Right atrium auricular region (tissue), 2 donors: ENCODE measurements around the gene STAMBPL1. TPM values are rescaled to one million over a fixed set of nuclear protein-coding genes. Genes with fewer than 3 reads are reported as not detected.

Source experiments
- DNase-seq: peaks from one replicate; pipeline ENCODE4 v3.0.0-alpha.2; 2019; ENCODE audit warnings: low spot score
- H3K27ac ChIP-seq, 2 donors: fragments of 200-600 bp; sonication (generic); 1 replicate in 1 of 2; 2 replicates in 1 of 2; pipeline ENCODE4 v1.5.1; 2016 to 2019
- H3K27me3 ChIP-seq, 2 donors: fragments of 200-600 bp; sonication (generic); one replicate each; pipeline versions ENCODE4 v1.5.1 to v1.6.0; 2017 to 2019
- H3K36me3 ChIP-seq: fragments of 200-600 bp; sonication (generic); one replicate; pipeline ENCODE4 v1.5.1; 2016
- H3K4me1 ChIP-seq, 2 donors: fragments of 200-600 bp; sonication (generic); one replicate each; pipeline versions ENCODE4 v1.5.1 to v1.6.0; 2017 to 2019
- H3K4me3 ChIP-seq, 2 donors: fragments of 200-600 bp; sonication (generic); 1 replicate in 1 of 2; 2 replicates in 1 of 2; pipeline ENCODE4 v1.5.1; 2017 to 2019; ENCODE audit warnings: mild to moderate bottlenecking in 1 of 2, moderate library complexity in 1 of 2
- H3K9me3 ChIP-seq, 2 donors: fragments of 200-600 bp; sonication (generic); one replicate each; pipeline ENCODE4 v1.5.1; 2019
- CTCF ChIP-seq, 2 donors: fragments of 200-600 bp; sonication (generic); IDR thresholded peaks; one replicate each; pipeline ENCODE4 v1.5.1; 2019; ENCODE audit warnings: antibody characterized with exemption in 2 of 2
- total RNA-seq, 2 donors: library from RNA; depleted of rRNA; stranded (reverse); fragments of >200 nt; gene quantifications; one replicate each; pipeline ENCODE4 v1.1.0, GENCODE V29; 2016

The STAMBPL1 gene
- total RNA-seq, 2 donors from 2014 or later = 8.8 to 13.8 TPM

GRCh38 chr10:88892222-88892967, 12.3 kb downstream of the STAMBPL1 start:
- H3K27me3 ChIP-seq = no peaks in the 10 kb centered on the region
- peak overlapping the region in 1 of 2 donors; percentile 26 for H3K27ac ChIP-seq
- peaks cover 0 to 44% of the 10 kb centered on the region in 2 donors for H3K4me1 ChIP-seq
- no peaks in the 10 kb centered on the region for H3K9me3 ChIP-seq
- no peaks in the 10 kb centered on the region for H3K36me3 ChIP-seq
- no peak overlapping the region for H3K4me3 ChIP-seq
- no peak for DNase-seq
- TF ChIP-seq CTCF (IDR thresholded peaks at IDR 0.05) = no peak

DNA sequence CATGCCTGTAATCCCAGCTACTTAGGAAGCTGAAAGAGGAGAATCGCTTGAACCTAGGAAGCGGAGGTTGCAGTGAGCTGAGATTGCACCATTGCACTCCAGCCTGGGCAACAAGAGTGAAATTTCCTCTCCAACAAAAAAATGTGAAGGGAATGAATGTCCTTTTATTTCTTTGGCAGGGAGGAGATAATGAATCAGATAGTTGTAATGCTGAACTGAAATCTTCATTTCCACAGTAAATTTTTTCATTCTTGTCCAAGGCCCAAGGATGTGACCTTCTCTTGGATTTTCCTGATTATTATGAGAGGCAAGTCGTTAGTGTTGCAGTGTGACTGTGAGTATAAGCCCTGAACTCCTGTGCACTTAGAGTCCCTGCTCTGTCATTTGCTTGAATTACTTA, 13.6 kb downstream of the STAMBPL1 start:
- Histone ChIP-seq H3K36me3 (no peaks in the 10 kb centered on the region), H3K27me3 (no peaks in the 10 kb centered on the region), H3K4me3 (no peak overlapping the region), H3K27ac (no peak overlapping the region), H3K4me1 (peaks cover 0 to 56% of the 10 kb centered on the region in 2 donors), H3K9me3 (no peaks in the 10 kb centered on the region)
- no peak for TF ChIP-seq CTCF (IDR thresholded peaks at IDR 0.05)
- DNase-seq = no peak

DNA sequence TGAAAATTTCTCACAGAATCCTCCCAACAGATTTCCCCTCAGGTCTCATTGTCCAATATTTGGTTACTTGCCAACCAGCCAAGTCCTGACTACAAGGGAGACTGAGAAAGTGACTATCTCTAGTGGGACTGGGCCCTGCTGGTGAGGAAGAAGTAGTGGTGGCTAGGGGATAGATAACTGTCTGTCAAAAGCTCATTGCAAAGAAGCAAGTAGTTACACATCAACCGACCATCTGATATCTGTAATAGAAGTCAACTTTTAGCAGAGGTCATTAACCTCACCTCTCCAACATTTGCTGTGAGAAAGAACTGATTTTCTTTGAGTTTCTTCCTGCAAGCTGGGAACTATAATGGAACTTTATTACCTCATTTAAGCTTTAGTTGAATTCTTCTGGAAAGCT, 15.2 kb downstream of the STAMBPL1 start:
- no peak for TF ChIP-seq CTCF (IDR thresholded peaks at IDR 0.05)
- Histone ChIP-seq H3K27me3 (no peaks in the 10 kb centered on the region), H3K36me3 (no peaks in the 10 kb centered on the region), H3K4me3 (no peak overlapping the region), H3K9me3 (no peaks in the 10 kb centered on the region), H3K4me1 (peaks cover 0 to 66% of the 10 kb centered on the region in 2 donors), H3K27ac (peak overlapping the region in 1 of 2 donors; percentile 1)
- DNase-seq = no peak

- DNase-seq = no peak
Measured at GRCh38 chr10:88896372-88896993, 16.4 kb downstream of the STAMBPL1 start.

More at GRCh38 chr10:88896372-88896993, 16.4 kb downstream of the STAMBPL1 start:
- Histone ChIP-seq H3K36me3 (no peaks in the 10 kb centered on the region), H3K4me3 (no peak overlapping the region), H3K4me1 (peaks cover 0 to 74% of the 10 kb centered on the region in 2 donors), H3K27ac (peak overlapping the region; percentile 73 to 86), H3K9me3 (no peaks in the 10 kb centered on the region), H3K27me3 (no peaks in the 10 kb centered on the region)
- no peak for TF ChIP-seq CTCF (IDR thresholded peaks at IDR 0.05)
